GM13976 (cell line): ENCODE measurements around the gene DEGS2.

Experiments used
- DNase-seq: peaks from one replicate; pipeline ENCODE4 v3.0.0; 2012; ENCODE audit warnings: low spot score
- in situ Hi-C: fragments of 300-500 bp; cut with MboI; formaldehyde crosslinking; loops from one replicate; pipeline ENCODE4 v1.12.0; 2022; ENCODE audit warnings: low sequenced_read_pairs, mixed read lengths, inconsistent platforms; ENCODE audit not compliant: unreplicated experiment
- TF ChIP-seq, protein P1 (sequence below): IDR thresholded peaks from 2 replicates; pipeline ENCODE4 v1.5.1; 2012; ENCODE audit warnings: borderline replicate concordance, mild to moderate bottlenecking; ENCODE audit not compliant: insufficient read depth; ENCODE audit errors: extremely low read depth, missing control alignments, control extremely low read depth

The DEGS2 gene

DNA sequence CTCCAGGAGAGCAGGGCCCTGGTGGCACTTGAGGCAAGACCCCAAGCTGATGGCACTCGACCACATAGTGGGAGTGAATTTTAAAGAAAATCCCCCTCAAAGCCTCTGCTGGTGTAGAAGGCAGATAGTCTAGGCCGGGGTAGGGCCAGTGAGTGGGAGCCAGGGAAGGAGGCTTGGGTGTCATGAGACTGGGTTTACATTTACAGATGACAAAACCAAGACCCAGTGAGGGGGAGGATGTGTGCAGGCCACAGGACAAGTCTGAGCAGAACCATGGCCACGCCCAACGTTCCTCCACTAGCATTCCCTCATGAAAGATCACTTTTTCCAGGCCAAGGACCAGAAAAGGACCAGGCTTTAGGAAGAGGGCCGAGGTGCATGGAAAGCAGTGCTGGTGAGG lies 52.2 kb downstream of the DEGS2 start:
- DNase-seq = no peak
- in situ Hi-C loops = no loop called here
- TF ChIP-seq, protein P1, sequence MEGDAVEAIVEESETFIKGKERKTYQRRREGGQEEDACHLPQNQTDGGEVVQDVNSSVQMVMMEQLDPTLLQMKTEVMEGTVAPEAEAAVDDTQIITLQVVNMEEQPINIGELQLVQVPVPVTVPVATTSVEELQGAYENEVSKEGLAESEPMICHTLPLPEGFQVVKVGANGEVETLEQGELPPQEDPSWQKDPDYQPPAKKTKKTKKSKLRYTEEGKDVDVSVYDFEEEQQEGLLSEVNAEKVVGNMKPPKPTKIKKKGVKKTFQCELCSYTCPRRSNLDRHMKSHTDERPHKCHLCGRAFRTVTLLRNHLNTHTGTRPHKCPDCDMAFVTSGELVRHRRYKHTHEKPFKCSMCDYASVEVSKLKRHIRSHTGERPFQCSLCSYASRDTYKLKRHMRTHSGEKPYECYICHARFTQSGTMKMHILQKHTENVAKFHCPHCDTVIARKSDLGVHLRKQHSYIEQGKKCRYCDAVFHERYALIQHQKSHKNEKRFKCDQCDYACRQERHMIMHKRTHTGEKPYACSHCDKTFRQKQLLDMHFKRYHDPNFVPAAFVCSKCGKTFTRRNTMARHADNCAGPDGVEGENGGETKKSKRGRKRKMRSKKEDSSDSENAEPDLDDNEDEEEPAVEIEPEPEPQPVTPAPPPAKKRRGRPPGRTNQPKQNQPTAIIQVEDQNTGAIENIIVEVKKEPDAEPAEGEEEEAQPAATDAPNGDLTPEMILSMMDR = no peak

DNA sequence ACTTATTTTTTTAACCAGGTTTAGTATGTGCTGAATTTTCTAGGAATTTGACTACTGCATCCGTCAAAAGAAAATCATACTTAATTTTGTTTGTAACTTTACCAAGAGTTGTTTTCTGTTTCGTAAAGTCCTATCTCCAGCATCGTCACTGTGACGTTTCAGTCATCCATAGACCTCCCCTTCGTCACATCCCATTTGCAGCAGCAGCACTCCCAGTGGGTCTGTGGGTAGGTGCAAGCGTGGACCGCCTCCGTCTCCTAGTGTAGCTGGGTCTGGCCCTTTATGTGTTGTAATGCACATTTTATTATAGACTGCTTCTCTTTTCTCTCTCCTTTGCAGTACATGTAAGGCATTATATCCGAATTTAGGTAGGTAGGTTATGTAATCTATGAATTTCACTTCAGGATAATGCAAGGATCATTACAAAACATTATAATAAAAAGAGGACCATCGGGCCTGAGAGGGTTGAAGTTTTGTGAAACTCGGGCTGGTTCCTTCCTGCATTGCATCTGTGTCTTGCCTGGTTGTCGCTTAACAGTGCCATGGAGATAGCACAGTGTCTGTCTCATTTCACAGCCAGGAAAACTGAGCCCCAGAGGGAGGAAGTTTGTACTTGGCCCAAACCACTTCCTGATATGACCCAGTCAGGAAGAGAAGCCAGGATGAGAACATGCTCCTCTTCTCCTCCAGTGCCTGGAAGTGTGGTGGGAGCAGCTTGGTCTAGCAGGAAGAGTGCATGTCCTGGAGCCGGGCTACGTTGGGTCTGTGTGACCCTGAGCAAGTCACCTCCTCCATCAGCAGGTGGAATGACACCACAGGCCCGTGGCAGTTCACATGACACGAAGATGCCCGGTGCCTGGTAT lies 53.0 kb downstream of the DEGS2 start:
- DNase-seq = no peak
- in situ Hi-C loops = no loop called here
- TF ChIP-seq, protein P1 = no peak

DNA sequence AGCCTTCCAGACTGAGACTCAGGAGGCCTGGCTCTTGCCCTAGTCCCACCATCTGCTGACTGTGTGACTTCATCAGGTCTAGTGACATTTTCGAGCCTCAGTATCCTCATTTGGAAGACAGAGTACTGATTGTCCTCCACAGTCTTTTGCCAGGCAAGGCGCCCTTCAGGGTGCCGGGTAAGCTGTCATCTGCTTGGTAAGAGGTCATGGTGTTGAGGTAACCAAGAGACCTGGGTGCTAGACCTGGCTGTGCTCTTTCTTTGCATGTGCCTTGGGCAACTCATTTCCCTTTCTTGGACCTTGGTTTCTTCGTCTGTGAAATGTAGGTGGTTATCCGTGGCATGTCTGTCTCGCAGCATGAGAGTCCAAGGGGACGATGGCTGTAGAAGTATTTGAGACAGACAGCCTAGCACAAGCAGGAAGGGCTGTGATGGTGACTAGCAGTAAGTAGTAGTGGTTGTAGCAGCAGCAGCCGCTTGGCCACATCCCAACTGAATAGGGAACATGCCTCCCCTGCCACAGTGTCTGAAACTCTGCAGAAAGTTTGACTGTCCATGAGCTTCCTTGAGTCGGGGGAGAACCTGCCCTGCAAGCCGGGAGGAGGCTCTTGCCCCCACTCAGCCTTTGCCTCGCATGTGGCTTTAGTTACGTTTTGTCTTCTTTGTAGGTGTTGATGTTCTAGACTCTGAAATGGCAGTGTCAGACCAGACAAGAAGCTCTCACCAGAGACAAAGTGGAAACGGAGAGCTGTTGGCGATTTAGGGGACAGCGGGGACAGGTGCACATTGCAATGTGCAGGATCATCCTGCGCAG lies 53.9 kb downstream of the DEGS2 start:
- in situ Hi-C loops = no loop called here
- no peak for DNase-seq
- TF ChIP-seq, protein P1 = no peak

DNA sequence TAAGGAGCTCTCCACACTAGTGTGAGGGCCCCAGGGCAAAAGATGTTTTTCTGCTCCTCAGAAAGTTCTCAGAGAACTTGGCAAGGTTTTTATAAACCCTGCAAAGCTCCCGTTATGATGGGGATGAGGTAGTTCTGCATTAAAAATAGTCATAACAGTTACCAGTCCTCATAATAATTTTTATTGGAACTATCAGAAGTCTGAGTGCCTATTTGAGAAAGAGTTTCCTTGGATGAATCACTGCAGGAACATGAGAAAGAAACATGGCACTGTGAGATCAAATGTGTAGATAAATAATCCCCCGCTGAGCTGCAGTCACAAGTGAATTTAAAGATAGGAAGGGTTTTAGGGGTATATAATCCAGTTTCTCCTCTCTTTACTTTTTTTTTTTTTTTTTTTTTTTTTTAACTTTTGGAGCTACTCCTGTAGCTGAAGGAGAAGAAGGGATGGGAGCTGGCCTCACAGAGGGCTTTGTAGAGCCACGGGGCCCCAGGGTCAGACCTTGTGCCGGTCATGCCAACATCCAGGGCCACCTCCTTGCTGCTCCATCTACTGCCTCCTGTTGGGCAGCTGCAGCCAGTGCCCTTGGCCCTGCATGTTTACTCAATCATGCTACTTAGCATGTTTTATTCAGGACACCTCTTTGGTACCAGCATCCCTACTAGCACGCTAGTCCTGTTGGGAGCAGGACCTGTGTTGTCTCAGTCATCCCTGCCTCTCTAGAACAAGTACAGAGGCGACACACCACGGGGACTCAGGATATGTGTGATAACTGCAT lies 54.7 kb downstream of the DEGS2 start:
- DNase-seq = no peak
- TF ChIP-seq, protein P1 = no peak
- in situ Hi-C loops = no loop called here

DNA sequence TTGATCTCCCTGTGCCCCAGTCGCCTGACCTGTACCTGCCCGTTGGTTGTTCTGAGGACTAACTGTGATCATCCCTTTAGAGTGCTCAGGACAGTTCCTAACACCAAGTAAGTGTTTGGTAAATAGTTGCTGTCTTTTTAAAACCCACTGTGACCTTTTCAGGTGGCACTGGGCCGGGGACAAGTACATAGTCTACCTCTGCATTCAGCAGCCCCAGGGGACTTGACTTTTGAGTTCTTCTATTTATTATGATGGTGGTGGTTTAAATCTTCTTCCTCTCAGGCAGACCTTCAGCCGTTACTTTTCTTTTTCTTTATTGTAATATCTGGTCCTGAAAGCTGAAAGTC lies 55.5 kb downstream of the DEGS2 start:
- TF ChIP-seq, protein P1 = no peak
- no peak for DNase-seq
- in situ Hi-C loops = no loop called here
